CD4-positive, alpha-beta T cell treated with Interleukin-6 at 100 ng/mL for 8 hours (primary cell): ENCODE data around the gene TRHDE.
"Not testable (repeated sequence)": the region's sequence is repeated elsewhere in the genome, so short reads cannot be mapped to it uniquely, and the experiment has no call there.

Source experiments
- DNase-seq: peaks from one replicate; pipeline ENCODE4 v3.0.0-alpha.2; 2020; ENCODE audit warnings: mixed read lengths, low spot score

TRHDE gene

DNA sequence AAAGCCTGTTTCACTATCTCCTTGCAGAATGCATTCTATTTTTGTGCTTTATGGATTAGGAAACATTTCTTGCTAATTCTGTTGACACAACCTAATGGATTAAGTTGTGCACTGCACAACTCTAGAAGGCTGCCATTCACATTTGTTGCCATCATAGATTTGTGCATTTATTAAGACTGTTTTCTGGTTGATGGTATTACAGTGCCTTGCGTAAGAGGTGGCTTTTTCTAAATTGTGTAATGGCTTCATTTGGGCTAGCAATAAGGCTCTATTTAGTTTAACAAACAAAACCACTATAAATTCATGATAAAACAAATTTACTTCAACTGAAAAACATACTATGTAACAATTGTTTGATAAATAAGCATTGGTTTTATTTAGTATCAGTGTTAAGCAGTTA, 175.9 kb downstream of the TRHDE start:
- no peak for DNase-seq

DNA sequence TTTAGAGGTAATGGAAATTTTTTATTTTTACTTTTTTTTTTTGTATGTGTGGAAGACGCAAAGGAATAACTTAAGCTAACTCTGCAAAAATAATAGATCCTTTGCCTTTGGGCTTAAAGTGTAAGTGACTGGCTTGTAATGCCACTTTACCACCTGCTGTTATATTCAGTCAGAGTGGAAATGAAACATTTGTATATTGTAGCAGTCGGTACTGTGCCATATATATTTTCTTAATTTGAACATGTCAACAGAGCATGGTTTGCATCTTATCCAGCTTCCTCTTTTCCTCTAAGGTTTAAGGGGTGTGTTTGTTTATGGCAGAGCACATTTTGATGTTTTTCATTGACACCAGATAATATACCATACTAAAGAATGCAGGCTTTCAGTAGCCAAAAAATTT, 176.6 kb downstream of the TRHDE start:
- no peak for DNase-seq

DNA sequence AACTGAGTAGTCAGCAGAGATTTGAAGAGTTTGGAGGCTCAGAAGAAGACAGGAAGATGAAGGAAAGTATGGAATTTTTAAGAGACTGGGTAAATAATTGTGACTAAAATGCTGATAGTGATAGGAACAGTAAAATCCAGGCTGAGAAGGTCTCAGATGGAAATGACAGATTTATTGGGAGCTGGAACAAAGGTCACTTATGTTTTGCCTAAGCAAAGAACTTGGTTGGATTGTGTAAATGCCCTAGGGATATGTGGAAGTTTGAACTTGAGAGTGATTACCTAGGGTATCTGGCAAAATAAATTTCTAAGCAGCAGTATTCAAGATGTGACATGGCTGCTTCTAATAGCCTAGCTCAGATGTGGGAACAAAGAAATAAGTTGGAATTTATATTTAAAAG, 180.9 kb downstream of the TRHDE start:
- no peak for DNase-seq

DNA sequence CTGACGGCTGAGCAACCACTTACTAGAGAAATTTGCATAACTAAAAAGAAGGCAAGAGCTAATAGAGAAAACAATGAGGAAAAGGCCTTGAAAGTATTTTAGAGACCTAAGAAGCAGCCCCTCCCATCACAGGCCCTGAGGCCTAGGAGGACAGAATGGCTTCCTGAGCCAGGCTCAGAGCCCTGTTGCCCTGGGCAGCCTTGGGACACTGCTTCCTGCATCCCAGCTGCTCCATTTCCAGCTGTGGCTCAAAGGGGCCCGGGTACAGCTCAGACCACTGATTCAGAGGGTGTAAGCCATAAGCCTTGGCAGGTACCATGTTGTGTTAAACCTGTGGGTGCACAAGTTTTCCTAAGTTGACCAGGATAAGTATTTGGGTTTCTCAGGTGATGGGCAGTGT, 181.4 kb downstream of the TRHDE start:
- no peak for DNase-seq

DNA sequence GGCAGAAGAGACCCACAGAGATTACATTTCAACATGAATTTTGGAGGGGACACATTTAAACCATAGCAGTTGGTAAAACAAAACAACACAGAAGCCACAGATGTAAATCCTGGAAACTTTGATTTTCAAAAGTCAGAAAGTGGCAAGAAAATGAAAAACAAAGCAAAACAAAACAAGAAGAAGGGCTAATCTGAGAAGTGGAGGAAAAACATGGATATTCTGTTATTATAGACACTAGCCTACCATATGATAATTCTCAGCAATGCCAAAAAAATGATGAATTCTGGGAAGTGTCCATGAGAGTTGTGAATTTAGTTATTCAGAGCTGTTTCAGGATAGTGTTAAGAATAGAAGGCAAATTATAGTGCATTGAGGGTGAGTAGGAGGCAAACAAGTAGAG, 192.3 kb downstream of the TRHDE start:
- no peak for DNase-seq

DNA sequence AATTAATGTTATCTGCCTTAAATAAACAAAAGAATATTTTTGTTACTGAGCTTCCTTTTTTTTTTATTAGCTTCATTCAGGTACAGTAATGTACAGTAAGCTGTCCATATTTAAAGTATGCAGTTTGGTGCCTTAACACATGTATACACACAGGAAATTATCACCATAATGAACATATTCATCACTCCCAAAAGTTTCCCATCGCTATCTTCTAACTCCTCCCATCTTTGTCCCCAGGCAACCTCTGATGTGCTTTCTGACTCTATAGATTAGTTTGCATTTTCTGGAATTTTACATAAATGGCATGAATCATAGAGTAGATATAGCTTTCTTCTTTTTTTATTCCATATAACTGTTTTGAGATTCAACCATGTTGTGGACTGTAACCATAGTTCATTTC, 193.0 kb downstream of the TRHDE start:
- DNase-seq = no peak

DNA sequence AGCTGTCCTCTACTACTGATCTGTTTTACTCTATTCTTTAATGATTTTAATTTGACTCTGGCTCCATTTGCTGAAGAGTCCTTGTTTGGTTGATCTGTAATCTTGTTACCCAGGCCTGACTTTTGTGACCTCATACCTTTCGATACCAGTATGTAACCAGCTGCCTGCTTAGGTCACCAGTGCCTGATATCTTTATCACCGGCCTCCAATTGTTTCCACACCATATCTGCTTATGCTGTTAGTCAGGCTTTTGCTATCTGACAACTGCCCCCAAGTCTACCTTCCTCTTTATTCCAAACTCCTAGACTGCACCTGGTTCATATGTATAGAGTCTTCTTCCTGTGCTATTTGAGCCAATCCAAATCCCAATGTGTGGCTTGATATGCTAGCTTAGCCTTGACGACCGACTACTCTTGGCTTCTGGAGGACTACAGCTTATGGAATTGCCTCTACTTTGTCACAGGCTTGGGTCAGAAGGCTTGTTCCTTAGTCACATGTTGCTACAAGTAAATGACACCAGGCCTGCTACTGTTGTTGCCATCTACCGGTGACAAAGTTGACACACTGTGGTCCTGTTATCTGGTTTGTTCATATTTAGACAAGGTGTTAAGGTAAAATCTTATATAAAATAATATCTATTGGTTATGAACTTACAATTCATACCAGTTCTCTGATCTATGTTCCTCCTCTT, 193.9 kb downstream of the TRHDE start:
- DNase-seq = no peak

DNA sequence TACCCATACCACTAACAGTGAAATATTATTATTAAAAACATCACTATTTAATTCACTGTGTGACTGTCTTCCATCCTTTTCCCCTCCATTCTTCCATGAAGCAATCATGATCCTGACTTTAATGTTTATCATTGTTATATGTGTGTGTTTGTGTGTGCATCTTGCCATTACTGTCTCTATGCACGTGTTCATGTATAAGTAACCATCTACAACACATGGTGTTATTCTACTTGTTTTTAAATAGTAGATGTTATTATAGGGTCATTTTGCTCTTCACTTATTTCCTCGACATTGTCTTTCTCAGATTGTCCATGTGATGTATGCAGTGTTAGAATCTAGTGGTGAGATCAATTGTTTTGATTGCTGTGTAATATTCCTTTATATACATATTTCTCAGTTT, 195.8 kb downstream of the TRHDE start:
- DNase-seq = no peak

DNA sequence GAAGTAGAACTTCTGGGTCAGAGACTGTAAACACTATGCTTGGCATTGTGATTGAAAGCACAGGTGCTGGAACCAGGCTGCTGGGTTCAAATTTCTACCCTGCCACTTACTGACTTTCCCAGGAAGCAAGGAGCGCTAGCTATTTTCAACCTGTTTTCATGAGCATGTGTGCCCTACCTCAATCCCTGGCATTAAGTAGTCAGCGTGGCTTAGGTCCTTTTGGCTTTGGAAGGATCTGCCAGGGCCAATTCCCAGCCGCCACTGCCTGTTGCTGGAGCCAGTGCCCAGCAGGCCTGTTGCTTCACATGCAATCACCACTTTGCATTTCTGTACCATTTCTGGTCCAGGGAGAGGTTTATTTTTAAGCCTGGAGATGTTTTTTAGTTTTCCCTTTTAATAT, 196.3 kb downstream of the TRHDE start:
- DNase-seq = no peak

DNA sequence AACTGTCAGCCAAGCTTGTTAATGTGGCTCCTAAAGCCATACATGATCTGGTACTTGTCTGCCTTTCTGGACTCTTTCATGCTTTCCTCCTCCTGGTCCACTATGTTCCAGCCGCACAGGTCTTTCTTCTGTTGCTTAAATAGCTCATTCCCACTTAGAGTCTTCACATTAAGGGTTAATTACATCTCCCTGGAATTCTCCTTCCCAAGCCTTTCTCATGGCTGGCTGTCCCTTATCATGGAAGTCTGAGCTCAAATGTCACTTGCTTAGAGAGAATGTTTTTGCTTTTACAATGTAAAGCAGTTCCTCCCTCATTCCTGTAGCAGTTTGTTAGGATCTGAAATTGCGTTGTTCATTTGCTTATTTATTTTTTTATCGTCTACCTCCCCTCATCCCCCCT, 199.6 kb downstream of the TRHDE start:
- no peak for DNase-seq

DNA sequence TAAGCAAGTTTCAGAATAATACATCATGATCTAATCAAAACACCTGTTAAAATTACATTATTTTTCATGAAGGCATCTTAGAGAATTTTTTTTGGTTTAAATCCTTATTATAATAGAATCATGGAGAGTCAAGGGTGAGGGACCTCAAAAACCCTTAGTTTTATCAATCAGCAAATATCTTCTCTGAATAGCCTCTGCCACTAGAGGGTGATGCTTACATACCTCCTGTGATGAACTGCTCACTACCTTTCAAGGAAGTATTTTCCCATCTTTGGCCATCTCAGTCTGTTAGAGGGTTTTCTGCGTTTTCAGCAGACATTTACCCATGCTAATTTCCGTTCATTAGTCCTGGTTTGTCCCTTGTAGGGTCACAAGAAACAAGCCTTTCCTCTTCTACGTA, 200.2 kb downstream of the TRHDE start:
- no peak for DNase-seq

DNA sequence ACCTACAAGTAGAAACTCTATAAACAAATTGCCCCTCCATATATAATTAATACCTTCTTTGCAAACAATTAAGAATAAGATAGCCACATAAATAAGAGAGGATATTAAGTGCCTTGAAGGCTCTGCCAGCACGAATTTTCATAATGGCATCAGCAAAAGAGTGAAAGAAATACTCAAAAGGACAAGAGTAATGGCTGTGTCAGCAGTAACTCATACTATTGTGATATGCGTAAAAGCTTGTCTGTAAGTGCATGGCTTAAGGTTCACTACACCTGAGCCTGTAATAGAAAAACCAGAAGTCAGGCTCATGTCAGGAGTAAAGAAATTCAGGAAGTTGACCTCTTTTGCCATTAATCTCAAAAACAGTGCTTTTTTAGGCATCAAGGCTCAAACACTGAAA, 204.1 kb downstream of the TRHDE start:
- DNase-seq = no peak

DNA sequence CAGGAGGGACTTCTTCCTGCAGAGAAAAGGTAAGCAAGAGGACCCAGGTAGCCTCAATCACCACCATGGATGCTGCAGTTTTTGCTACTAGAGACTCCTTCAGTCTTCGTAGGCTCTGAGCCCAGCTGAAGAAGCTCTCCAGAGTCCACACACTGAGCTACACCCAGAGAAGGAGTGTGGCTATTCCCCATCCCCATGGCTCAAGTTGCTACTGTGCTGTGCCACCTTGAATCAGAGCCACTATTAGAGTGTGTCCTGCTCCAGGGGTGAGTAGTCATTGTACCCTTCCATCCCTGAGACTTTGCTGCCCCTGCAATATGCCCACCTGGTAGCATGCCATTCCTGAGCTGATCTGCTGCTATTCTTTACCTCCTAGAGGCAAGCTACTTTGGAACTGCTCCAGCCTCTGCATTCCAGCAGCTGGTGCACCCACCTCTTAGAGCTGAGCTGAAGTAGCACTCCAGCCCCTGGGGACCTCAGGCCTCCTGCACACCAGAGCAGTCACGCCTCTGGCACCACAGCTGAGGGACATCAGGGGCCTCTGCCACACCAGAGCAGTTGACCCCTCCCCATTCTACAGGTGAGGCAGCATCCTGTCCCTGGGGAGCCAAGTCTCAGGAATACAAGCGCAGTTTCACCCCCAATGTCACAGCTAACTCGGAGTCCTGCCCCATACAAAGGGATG, 213.0 kb downstream of the TRHDE start:
- DNase-seq = no peak

DNA sequence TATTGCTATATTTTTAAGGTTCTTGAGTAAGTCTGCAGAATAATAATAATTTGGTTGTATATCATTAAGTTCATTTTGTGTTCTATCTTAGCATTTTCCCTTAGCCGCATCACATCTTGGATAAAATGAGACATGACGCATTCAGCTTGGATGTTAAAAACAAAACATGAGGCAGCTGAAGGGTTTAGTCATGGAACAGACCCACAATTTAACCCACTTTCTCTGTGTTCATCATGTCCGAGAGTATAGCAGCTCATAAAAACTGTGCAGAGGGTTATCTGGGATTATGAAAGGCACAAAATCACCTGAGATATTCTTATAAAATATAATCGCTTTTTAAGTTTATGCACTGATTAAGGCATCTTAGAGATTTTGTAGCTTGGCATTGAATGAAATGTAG, 219.3 kb downstream of the TRHDE start:
- DNase-seq = no peak

DNA sequence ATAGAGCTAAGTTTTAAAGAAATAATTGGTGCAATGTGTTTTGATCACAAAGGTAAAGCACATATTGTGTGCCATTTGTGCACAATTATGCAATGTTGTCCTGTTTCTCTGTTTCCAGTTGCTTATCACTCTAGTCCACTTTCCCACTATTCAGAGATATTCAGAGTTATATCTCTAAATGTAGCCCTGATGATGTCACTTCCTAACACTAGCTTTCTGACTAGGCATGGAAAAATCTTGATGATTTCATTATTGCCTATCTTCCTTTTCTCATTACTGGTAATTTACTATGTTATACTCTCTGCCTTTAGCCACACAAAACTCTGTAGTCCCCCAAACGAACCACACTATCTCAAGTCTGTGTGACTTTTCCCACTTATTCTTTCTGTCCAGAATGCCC, 221.2 kb downstream of the TRHDE start:
- no peak for DNase-seq

DNA sequence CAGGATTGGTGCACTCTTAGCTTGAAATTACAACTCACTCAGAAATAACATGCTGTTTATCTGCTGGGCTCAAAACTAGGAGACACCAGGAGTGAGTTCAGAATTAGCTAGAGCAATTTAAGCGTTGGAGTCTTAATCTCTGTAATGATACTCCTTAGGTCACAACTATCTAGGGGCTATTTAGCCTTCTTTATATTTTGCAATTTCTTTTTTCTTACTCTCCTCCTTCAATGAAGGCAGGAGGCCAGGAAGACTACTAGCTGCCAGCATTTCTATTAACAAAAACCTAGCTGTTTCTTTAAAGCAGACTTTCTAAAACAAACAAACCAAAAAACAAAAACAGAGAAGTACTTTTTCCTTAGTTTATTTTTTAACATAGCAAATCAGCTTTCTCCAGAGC, 226.2 kb downstream of the TRHDE start:
- no peak for DNase-seq

DNA sequence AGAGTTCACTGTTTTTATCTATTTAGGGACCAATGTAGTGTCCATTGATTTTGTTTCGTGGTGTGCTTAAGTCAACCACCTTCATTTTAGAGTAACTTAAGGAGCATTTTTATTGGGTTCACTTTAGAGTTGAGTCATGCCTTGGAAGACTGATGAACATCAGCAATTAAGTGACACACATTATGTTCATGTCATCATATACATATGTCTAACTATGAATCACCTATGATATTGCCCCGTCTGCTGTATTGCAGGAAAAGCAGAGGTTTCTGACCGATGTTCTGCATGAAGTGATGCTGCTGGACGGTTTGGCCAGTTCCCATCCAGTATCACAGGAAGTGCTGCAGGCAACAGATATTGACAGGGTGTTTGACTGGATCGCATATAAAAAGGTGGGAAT, 227.1 kb downstream of the TRHDE start:
- no peak for DNase-seq

DNA sequence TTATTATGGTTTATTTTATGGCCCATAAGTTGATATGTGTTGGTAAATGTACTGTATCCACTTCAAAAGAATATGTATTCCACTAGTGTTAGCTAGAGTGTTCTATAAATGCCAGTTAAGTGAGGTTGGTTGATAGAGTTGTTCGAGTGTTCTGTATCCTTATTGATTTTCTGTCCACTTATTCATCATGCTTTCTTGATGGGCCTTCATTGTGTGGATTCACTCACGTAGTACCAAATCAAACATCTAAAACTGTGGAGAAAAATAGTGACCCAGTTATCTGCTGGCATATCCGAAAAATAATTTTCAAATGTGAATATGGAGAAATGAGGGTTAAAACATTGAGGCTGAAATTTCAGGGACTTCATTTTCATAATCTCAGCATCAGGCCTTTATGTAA, 230.4 kb downstream of the TRHDE start:
- no peak for DNase-seq

DNA sequence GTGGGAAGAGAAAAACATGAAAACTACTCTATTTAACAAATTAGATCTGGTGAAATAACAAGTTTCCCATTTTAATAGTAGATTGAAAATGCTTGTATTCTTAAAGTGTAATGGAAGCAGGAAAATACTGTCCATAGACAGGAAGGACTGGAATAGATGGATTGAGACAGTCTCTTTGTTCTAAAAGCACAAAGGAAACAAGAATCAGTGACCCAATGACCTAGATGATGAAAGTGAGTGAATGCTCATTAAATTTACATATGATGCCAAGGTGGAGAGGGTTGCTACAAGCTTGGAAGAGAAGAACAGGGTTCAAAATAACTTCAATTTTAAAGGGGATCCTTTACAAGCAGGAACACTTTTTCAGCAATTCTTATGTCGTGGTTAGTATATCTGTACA, 233.1 kb downstream of the TRHDE start:
- no peak for DNase-seq

DNA sequence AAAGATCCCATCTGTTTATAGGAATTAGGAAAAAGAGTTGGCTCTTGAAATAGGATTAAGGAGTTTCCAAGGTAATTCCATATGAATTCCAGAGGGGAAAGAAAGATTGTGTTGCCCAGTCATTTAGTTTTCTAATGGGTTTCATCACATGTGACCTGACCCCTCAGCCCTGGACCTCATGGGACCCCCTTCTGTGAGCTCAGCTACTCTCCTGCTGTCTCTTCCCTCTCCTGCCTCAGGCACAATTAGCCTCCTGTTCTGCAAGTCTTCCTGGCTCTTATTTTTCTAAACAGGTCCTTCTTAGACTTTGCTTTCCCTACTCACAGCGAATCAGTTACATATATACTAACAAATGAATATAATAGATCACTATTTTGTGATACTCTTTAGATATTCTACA, 237.7 kb downstream of the TRHDE start:
- DNase-seq = no peak

DNA sequence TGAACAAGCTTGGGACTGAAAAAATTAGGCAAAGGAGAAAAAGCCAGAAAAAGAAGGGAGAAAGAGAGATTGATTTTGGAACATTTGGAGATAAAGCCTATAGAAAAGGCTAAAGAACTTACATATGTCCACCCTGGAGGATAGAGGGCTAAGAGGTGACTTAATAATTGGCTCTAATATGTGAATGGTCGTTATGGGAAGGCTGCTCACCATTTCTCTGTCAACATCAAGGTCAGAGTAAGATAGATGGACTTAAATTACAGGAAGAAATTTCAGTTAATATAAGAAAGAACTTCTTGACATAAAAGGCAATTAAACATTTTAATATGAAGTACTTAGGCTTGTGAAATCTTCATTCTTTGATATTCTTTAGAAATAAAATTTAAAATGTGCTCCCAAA, 238.6 kb downstream of the TRHDE start:
- DNase-seq = no peak

DNA sequence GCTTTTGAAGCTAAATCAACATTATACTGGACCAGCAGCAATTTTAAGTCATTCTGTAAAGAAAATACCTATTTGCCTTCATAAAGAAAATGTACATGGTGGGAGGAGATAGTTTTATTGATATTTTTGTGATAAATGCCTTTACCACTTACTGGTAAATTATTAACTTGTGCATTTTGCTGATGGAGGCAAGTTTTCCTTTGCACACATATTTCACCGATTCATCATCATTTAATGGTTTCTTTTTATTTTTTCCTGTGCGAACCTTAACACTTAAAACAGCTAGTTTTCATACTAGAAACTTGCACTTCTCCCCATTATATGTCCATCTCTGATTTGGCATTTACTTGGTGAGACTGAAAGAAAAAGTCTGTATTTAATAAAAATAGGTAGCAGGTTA, 239.3 kb downstream of the TRHDE start:
- DNase-seq = no peak

DNA sequence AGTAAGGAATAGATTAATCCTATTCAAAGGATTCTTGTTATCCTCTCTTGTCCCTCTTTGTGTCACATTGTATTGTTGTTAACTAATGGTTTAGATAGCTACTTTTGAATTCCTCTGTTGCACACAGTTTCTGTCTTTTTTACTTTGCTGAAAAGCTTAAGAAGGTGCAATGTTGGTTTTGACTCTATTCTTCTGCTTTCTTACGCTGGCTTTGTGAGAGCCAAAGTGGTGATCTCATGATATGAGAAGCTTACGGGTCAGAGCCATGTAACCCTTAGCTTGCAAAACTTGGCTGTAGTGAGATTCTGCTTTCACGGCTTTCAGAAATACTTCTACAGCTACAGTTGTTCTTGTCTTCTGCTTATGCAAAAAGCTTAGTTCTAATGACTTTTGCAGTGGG, 239.7 kb downstream of the TRHDE start:
- DNase-seq = no peak

DNA sequence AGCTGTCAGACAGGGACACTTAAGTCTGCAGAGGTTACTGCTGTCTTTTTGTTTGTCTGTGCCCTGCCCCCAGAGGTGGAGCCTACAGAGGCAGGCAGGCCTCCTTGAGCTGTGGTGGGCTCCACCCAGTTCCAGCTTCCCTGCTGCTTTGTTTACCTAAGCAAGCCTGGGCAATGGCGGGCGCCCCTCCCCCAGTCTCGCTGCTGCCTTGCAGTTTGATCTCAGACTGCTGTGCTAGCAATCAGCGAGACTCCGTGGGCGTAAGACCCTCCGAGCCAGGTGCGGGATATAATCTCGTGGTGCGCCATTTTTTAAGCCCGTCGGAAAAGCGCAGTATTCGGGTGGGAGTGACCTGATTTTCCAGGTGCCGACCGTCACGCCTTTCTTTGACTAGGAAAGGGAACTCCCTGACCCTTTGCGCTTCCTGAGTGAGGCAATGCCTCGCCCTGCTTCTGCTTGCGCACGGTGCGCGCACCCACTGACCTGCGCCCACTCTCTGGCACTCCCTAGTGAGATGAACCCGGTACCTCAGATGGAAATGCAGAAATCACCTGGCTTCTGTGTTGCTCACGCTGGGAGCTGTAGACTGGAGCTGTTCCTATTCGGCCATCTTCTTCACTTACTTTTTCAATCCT, 248.0 kb downstream of the TRHDE start:
- not testable (repeated sequence) for DNase-seq
